T-helper 22 cell (primary cell): Measurements from ENCODE around the gene PAXIP1.
A peak's percentile ranks its signal among the peaks of the same experiment; 100 is the strongest.
"Not testable (repeated sequence)": the region's sequence is repeated elsewhere in the genome, so short reads cannot be mapped to it uniquely, and the experiment has no call there.

Experiments
- DNase-seq: peaks from one replicate; pipeline ENCODE4 v3.0.0-alpha.2; 2020; ENCODE audit warnings: low read depth

PAXIP1 gene

GRCh38 chr7:154934353-154934952 is 68.5 kb downstream of the PAXIP1 start:
- DNase-seq: not testable (repeated sequence)

- DNase-seq: no peak
These were observed 71.0 kb downstream of the PAXIP1 start for GRCh38 chr7:154931906-154932305.

- no peak for DNase-seq
These were observed 73.8 kb downstream of the PAXIP1 start for GRCh38 chr7:154929006-154929726.

- DNase-seq: peak; percentile 18
These were observed 74.6 kb downstream of the PAXIP1 start for GRCh38 chr7:154928136-154929005.

GRCh38 chr7:154927624-154928125 is 75.2 kb downstream of the PAXIP1 start:
- peak; percentile 56 for DNase-seq

- DNase-seq: not testable (repeated sequence)
These were observed 80.5 kb downstream of the PAXIP1 start for GRCh38 chr7:154922472-154922871.

GRCh38 chr7:154919344-154920225 is 83.3 kb downstream of the PAXIP1 start:
- DNase-seq: no peak

GRCh38 chr7:154918741-154919140 is 84.2 kb downstream of the PAXIP1 start:
- no peak for DNase-seq

- no peak for DNase-seq
These were observed 84.7 kb downstream of the PAXIP1 start for GRCh38 chr7:154918266-154918665.

GRCh38 chr7:154917808-154918160 is 85.1 kb downstream of the PAXIP1 start:
- no peak for DNase-seq

- DNase-seq: no peak
These were observed 85.8 kb downstream of the PAXIP1 start for GRCh38 chr7:154916856-154917807.

GRCh38 chr7:154916381-154916780 is 86.5 kb downstream of the PAXIP1 start:
- no peak for DNase-seq

- DNase-seq: no peak
These were observed 87.3 kb downstream of the PAXIP1 start for GRCh38 chr7:154915600-154915999.

GRCh38 chr7:154914996-154915380 is 87.9 kb downstream of the PAXIP1 start:
- DNase-seq: no peak

GRCh38 chr7:154914308-154914995 is 88.5 kb downstream of the PAXIP1 start:
- DNase-seq: no peak

GRCh38 chr7:154913638-154914307 is 89.2 kb downstream of the PAXIP1 start:
- peak; percentile 60 for DNase-seq

- no peak for DNase-seq
These were observed 89.9 kb downstream of the PAXIP1 start for GRCh38 chr7:154912871-154913637.

- DNase-seq: no peak
These were observed 91.0 kb downstream of the PAXIP1 start for GRCh38 chr7:154911862-154912455.
